Measurements from ENCODE around the gene RFTN1.
A peak's percentile ranks its signal among the peaks of the same experiment; 100 is the strongest.

RFTN1 gene

GRCh38 chr3:16513141-16514020 lies at the start of gene RFTN1:
TSS of gene RFTN1 (minus strand) at chr3:16513699. CDS start at chr3:16493869, 19,830 bp downstream.
- DNase-seq: no peak

- DNase-seq: no peak
Measured at GRCh38 chr3:16559653-16560365, 46.3 kb upstream of the RFTN1 start.

GRCh38 chr3:16554126-16554525 lies 40.6 kb upstream of the RFTN1 start:
- no peak for DNase-seq

- DNase-seq: no peak
Measured at GRCh38 chr3:16552757-16553156, 39.3 kb upstream of the RFTN1 start.

GRCh38 chr3:16551342-16551976 lies 38.0 kb upstream of the RFTN1 start:
- no peak for DNase-seq

GRCh38 chr3:16550676-16551341 lies 37.3 kb upstream of the RFTN1 start:
- DNase-seq: peak; percentile 21

- DNase-seq: no peak
Measured at GRCh38 chr3:16550305-16550675, 36.8 kb upstream of the RFTN1 start.

GRCh38 chr3:16548721-16549120 lies 35.2 kb upstream of the RFTN1 start:
- no peak for DNase-seq

- no peak for DNase-seq
Measured at GRCh38 chr3:16547561-16548357, 34.3 kb upstream of the RFTN1 start.

GRCh38 chr3:16546186-16547010 lies 32.9 kb upstream of the RFTN1 start:
- DNase-seq: no peak

- DNase-seq: no peak
Measured at GRCh38 chr3:16545413-16546185, 32.1 kb upstream of the RFTN1 start.

GRCh38 chr3:16543242-16543864 lies 29.9 kb upstream of the RFTN1 start:
- no peak for DNase-seq

- no peak for DNase-seq
Measured at GRCh38 chr3:16538507-16538906, 25.0 kb upstream of the RFTN1 start.

- DNase-seq: no peak
Measured at GRCh38 chr3:16536996-16537395, 23.5 kb upstream of the RFTN1 start.

- no peak for DNase-seq
Measured at GRCh38 chr3:16536344-16536663, 22.8 kb upstream of the RFTN1 start.

GRCh38 chr3:16534640-16535262 lies 21.3 kb upstream of the RFTN1 start:
- no peak for DNase-seq

- no peak for DNase-seq
Measured at GRCh38 chr3:16533928-16534574, 20.6 kb upstream of the RFTN1 start.

GRCh38 chr3:16529264-16529663 lies 15.8 kb upstream of the RFTN1 start:
- no peak for DNase-seq

- peak; percentile 41 for DNase-seq
Measured at GRCh38 chr3:16528581-16528993, 15.1 kb upstream of the RFTN1 start.
